Measurements from ENCODE around the gene TRPM8.

Gene TRPM8

DNA sequence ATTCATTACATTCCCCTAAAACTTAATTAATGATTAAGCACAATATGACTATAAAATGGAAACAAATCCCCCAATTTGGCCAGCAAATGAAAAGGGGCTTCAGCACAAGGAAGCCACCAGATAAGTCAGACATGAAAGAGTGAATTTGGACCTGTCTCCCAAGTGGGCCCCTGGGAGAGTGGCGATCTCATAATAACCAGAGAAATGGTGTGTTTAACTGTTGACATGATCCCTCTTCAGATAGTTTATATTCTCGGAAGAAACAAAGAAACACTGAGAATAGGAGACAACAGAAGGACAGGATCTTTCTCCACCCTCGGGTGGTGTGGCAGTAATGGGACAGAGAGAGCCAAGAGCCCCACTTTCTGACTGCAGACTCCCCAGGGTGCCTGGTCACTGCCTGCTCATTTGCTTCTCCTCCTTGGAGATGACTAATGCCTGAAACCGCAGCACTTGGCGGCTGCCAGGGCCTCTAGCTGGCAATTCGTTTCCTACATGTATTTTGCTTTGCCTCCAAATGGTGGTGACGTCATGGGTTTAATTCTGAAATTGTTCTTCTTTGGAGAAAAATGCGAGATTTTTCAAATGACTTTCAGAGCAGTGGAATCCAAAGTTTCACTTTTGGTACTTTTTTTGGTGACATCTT, 86.9 kb downstream of the TRPM8 start:
- DNase-seq = no peak

DNA sequence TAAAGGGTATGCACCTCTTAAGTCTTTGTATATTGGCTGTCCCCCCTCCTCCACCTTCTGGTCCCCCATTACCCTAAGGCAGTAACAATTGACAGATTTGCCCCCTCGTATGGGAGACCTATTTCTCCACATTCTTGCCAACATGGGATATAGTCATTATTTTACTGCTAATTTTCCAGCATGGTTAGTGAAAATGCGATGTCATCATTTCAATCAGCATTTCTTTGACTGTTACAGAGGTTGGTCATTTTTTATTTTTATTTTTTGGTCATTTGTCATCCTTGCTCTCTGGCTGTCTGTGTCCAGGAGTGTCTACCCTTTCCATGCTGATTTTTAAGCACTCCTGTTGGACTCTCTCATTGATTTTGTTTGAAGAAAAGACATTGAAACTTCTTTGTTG, 88.0 kb downstream of the TRPM8 start:
- DNase-seq = no peak

DNA sequence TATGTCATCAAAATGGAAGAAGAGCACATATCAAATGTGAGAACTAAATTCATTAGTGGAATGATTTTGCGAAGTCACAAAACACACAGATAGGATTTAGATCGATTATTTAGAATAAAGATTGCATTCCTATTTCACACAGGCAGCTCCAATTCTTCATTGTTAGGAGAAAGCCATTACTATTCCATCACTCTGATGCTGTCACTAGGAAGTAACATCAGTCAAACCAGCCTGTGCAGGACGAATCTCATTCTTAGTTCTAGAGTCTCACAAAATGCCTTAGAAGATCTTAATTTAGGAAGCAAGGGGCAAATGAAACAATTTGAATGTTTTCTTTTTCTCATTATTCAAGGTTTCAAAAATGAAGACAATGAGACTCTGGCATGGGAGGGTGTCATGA, 89.3 kb downstream of the TRPM8 start:
- DNase-seq = no peak

DNA sequence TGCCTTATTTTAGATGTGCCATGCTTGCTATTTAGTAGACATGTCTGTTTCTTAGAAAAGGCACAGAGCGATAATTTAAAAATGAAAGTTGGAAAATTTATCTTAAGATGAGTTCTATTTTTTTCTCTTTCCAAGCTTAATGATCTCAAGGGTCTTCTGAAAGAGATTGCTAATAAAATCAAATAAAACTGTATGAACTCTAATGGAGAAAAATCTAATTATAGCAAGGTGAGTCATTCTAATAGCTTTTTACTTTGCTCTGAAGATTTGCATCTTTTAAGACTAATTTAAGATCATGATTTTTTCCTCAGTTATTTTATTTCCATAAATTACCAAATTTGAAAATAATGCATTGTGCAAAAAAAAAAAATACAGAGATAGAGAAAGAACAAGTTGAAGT, 97.3 kb downstream of the TRPM8 start:
- no peak for DNase-seq

DNA sequence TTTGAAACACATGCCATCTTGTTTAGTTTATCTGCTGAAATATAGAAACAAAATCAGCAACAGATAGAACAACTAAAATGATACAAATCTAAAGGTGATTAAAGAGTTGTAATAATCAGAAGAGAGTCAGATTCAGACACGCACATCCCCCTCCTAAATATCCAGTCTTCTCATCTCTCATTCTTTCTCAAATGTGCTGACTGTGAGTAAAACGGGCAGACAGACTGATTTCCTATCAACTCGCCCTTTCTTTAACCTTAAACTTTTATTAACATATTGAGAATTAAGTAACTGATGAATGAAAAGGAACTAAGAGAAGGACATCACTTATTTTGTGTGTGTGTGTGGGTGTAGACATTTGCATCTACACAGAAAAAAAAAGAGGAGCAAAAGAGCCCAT, 98.7 kb downstream of the TRPM8 start:
- no peak for DNase-seq

DNA sequence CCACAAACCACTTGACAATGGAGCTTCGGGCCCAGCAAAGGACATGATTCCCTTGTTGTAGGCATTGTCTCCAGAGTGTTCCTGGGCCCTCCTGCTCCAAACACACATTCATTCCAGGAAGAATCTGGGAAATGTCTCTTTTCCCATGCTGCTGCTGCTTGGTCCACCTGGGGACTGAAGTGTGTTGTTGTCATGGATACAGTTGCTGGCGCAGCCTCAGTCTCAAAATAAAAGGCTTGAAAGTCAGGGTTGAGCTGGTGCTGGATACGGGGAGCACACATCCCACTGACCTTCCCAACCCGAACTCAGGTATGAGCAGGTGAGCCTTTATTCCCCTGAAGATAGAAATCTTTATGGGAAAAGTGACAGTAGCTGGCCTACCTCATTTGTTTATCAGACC, 102.7 kb downstream of the TRPM8 start:
- DNase-seq = no peak

DNA sequence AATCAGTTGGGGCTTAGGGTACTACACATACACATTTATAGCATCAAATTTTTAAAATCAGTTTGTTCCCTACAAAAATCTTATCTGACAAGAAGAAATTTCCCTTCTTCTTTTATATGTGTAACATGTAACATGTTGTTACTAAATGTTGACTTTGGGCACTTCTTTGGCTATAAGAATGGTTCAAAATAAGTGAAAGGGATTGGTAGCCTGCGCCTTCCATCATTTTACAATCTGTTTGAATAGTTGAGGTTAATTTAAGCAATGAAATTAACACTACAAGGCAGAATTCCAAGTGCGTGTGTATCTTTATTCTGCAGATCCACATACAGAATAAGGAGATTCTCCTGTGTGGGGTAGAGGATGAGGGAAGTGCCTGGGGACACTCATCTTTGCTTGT, 103.2 kb downstream of the TRPM8 start:
- DNase-seq = no peak

DNA sequence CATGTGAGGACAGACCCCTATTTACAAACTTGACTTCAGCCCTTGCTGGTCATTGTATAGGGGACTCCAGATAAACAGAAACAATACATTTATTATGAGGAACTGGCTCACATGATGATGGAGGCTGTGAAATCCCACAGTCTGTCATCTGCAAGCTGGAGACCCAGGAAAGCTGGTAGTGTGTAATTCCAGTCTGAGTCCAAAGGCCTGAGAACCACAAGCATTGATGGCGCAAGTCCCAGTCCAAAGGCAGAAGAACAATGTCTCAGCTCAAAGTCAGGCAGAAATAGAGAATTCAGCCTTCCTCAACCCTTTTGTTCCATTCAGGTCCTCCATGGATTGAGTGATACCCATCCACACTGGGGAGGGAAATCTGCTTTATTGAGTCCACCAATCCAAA, 105.3 kb downstream of the TRPM8 start:
- DNase-seq = no peak

DNA sequence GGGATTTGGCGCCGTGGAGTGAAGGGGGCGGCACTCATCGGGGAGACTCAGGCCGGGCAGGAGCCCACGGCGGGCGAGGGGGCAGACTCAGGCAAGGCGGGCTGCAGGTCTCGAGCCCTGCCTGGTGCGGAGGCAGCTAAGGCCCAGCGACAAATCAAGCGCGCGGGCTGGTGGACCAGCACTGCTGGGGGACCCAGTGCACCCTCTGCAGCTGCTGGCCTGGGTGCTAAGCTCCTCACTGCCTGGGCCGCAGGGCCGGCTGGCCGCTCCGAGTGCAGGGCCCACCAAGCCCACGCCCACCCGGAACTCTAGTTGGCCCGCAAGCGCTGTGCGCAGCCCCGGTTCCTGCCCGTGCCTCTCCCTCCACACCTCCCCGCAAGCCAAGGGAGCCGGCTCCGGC, 107.1 kb downstream of the TRPM8 start:
- DNase-seq = no peak

DNA sequence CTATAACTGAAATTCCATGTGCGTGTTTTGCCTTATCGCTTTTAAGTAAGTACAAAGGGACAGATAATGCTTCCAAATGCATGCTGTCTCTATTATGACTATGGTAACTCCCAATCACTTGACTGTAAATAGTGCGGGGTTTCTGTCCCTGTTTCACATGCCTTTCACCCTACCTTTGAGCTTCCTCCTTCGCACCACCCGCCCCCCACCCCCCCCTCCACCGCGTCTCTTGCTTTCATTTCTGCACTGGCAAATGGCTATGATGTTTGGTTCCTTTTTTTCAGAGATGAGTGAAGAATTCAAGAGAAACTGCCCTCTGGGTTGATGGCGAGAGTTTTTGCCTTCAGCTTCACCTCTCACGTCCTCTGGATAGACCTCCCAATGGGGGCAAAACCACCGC, 108.3 kb downstream of the TRPM8 start:
- DNase-seq = no peak

DNA sequence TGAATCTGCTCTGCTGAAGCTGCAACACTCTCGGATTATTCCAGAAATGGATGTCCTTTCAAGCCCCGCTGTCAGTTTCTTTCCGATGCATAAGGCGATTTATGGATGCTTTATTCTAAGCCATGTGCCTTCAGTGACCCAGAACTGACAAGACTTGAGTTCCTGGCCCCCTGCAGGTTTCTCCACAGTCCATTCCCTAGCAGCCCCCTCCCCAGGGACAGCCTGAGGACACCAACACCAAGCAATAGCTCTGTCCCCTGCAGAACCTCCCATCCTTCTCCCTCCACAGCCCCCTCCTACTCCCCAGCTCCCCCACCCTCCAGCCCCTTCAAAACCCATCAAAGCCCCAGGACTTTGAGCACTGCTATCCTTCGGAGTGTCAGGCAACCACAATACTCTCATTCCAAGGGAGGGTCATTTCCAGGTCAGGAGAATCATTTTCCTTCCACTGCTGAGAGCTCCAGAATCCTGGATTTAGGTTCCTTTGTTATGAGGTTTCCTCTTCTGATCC, 108.8 kb downstream of the TRPM8 start:
- no peak for DNase-seq

DNA sequence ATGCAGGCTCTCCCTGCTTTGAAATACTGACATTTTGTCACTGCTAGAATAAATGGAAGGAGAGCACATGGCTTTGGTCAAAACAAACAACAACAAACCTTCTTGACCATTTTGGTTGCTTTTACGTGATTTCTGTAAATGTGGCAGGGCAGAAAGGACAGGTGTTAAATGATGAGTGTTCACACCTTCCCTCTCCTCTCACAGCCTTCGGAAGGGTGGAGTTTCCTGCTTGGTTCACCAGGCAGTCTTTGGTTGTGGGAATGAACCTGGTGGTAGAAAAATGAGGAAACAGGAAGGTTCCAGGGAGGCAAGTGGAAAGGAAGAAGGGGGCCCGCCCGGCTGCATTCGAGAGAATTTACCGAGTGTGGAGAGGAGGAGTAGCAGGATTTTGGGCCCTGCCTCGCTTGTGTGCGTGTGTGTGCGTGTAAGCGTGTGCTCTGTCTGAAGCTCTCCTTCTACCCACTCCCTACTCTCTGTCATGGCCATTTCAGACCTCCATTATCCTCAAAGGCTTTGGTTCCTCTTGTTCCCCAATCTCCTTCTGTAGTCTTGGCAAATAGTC, 109.6 kb downstream of the TRPM8 start:
- DNase-seq = no peak

DNA sequence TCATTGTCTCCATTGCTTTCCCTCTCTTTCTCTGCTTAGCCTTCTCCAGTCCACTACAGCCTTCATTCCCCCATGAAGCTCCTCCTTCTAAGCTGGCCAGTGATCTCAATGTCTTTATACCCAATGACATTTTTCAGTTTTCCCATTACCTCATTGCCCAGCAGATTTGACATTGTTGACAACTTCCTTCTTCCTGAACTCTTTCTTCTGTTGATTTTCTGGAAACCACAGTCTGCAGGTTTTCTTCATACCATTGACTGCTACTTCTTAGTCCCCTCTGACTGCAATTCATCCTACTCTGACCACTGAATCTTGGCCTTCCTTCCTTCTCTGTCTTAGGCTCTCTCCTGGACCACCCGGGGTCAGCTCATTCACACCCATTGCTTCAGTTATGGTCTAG, 110.5 kb downstream of the TRPM8 start:
- no peak for DNase-seq

DNA sequence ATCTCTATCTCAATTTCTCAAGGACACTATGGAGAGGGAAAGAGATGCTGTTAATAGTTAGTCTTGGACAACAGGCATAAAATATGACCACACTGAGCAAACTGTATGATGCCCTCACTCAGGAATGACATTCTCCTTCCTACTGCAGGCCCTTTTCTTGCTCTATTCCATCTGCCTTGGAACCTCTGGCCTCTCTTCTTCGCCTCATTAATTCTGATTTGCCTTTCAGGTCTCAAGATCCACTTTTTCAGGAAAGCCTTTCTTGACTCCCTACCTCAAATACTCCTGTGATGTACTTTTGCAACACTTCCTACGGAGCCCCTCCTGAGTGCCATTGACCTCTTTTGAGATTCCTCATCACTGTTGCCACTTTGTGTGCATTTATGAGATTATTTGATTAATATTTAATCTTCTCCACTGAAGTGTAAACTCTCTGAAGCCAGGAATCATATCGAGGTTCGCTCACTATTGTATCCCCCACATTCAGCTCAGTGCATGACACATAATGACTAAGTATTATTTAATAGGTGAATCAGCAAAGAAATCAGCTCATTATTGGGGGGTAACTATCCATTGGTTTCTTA, 112.1 kb downstream of the TRPM8 start:
- no peak for DNase-seq

DNA sequence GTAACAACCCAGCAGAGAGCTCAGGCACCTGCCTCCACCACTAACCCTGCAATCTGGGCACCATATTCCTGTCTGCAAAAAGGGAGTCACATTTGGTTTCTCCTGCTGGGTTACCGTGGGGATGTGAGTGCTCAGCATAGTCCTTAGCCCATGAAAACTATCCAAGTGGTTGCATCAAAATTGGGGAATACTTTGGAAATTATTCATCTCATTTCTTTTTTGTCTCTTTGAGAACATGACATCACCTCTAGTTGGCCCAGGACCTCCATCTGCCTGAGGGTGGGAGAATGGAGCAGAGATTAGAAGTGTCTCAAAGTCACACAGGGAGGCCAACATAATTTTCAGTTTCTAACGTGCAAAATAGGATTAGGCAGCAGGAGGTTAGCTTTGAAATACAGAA, 114.0 kb downstream of the TRPM8 start:
- DNase-seq = no peak

DNA sequence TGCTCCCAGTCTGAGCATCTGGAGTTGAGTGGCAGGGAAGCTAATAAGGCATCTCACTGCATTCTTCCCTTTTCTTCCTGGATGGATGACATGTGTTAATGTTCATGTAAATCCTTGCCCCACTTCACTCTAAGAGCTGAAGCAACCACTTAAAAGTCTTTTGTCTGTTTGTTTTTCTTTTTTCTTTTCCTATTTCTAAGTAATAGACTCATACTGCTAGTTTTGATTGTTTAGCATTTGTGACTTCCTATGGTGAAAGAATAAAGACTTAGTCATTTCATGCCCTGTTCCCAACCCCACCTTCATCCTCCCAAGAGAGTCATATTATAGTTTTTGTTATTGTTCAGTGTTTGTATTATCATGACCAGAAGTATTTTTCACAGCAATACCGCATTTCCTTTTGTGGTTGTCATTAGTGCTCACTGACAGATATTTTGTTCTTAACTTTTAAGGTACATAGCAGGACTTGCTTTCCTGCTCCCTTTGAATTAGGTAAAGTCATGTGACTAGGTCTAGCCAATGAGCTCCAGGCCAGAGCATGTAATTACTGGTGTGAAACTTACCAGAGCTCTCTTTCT, 115.2 kb downstream of the TRPM8 start:
- no peak for DNase-seq

DNA sequence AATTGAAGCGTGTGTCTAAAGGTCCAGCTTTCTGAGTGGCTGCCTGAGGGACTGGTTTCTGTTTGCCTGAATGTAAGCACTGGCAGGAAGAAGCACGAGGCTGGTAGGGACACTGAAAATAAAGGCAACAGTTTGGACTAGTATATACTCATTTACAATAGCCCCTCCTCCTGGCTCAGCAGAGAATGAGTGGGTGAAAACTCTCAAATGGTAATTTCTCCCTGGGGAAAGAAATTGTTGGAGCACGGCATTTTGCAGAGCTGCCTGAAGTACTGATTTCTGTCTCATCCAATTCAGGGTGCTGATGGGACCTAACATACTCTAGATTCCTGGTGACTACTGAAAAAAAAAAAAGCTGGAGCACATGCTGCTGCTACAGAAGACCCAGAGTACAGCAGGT, 116.0 kb downstream of the TRPM8 start:
- DNase-seq = no peak

DNA sequence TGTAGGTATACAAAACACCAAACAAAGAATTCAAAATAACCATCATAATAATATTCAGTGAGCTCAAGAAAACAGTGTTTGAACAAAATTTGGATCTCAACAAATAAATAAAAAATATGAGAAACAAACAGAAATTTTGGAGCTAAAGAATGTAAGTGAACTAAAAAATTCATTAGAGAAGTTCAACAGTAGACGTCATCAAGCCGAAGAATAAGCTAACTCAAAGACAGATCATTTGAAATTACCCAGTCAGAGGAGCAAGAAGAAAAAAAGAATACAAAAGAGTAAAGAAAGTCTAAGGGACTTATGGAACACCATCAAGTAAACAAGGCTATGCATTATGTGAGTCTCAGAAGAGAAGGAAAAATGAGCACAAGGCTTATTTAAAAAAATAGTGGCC, 116.7 kb downstream of the TRPM8 start:
- no peak for DNase-seq

DNA sequence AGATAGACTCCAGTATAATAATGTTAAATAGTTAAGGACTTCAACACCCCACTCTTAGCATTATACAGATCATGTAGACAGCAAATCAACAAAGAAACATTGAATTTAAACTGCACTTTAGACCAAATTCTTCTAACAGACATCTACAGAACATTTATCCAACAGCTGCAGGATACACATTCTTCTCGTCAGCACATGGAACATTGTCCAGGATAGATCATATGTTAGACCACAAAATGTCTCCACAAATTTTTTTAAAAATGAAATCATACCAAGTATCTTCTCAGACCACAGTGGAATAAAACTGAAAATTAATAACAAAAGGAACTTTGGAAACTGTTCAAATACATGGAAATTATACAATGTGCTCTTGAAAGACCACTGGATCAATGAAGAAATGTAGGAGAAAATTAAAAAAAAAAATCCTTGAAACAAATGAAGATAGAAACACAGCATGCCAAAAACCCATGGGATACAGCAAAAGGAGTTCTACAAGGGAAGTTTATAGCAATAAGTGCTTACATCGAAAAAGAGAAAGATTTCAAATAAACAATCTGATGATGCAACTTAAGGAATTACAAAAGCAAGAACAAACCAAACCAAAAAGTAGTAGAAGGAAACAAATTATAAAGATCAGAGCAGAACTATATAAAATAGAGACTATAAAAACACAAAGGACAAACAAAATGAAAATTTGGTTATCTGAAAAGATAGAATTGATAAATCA, 121.1 kb downstream of the TRPM8 start:
- no peak for DNase-seq

DNA sequence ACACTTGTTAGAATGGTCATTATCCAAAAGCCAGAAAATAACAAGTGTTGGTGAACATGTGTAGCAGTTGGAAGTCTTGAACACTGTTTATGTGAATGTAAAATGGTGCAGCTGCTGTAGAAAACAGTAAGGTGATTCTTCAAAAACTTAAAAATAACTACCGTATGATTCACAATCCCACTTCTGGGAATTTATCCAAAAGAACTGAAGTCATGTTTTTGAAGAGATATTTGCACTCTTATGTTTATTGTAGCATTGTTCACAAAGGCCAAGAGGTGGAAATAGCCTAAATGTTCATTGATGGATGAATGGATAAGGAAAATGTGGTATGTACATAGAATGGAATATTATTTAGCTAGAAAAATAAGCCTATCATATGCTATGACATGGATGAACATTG, 127.0 kb downstream of the TRPM8 start:
- no peak for DNase-seq

DNA sequence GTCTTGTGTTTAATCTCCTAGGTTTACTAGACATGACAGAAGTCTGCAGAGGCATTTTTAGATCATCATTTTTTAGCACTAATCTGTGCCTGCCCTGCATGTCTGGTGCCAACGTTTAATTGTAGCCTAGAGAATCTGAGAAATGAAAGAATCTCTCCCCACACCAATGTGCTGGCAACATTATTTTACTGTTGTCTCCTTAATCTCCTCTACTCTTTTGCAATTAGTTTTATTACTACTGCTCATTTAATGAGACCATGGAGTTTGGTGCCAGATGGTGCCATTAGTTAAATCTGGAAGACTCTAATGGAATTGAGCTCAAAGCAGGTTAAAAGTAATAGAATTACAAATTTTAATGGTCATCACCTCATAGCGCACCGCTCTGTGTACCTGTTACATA, 129.3 kb downstream of the TRPM8 start:
- DNase-seq = no peak

DNA sequence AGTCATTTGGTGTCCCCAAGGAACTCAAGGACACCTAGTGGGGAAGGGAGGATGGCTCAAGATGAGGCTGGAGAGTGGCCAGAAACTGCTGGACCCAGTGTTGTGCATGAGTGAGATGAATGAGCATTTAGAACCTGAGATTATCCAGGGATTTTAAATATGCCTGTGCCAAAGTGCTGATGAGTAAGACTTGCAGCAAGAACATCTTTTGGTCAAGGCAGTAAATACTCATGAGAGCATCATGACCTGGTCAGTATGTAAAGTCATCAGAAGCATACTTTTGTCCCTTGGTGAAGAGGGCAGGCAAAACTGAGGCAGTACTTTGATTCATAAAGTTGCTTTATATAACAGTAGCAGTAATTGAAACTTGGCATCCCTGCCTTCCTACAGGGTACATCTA, 130.2 kb downstream of the TRPM8 start:
- DNase-seq = no peak

DNA sequence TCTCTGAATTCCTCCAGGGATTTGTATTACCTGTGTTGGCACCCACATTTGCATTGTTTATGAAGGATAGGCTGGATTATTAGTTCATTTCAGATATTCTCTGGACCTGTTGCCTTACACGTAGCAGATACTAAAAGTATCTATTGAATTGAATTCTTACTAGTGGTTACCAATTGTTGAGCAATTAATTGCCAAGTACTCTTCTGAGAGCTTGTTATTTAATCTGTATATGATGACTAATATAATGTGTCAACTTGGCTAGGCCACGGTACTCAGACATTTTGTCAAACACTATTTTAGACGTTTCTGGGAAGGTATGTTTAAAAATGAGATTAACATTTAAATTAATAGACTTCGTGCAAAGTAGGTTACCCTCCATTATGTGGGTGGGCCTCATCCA, 130.9 kb downstream of the TRPM8 start:
- DNase-seq = no peak
